HepG2 (cell line): Measurements from ENCODE around the gene POMT1. TPM values are rescaled to one million over a fixed set of nuclear protein-coding genes. Genes with fewer than 3 reads are reported as not detected.
A peak's percentile ranks its signal among the peaks of the same experiment; 100 is the strongest.

ENCODE experiments used
- EED ChIP-seq: sonication (generic); formaldehyde crosslinking; IDR thresholded peaks from 2 replicates; pipeline ENCODE4 v1.5.0; 2020; ENCODE audit warnings: mild to moderate bottlenecking, missing genetic modification reagents
- HOXA9 ChIP-seq: sonication (generic); formaldehyde crosslinking; IDR thresholded peaks from 2 replicates; pipeline ENCODE4 v1.8.1; 2022; ENCODE audit warnings: missing genetic modification reagents, mild to moderate bottlenecking, moderate library complexity, borderline replicate concordance
- IRX3 ChIP-seq: sonication (generic); formaldehyde crosslinking; IDR thresholded peaks from 2 replicates; pipeline ENCODE4 v1.8.1; 2023; ENCODE audit warnings: mild to moderate bottlenecking, low read depth, missing genetic modification reagents, borderline replicate concordance
- NFKB2 ChIP-seq: sonication (generic); formaldehyde crosslinking; IDR thresholded peaks from 2 replicates; pipeline ENCODE4 v1.4.0; 2020; ENCODE audit warnings: missing genetic modification reagents, borderline replicate concordance
- NPAS2 ChIP-seq: sonication (generic); formaldehyde crosslinking; IDR thresholded peaks from 2 replicates; pipeline ENCODE4 v1.8.0; 2022; ENCODE audit warnings: mild to moderate bottlenecking, missing genetic modification reagents, borderline replicate concordance
- POLR2AphosphoS5 ChIP-seq: IDR thresholded peaks from 2 replicates; pipeline ENCODE4 v1.6.1; 2012; ENCODE audit warnings: low read depth, low read length
- SAFB2 ChIP-seq: sonication (generic); formaldehyde crosslinking; IDR thresholded peaks from 2 replicates; pipeline ENCODE4 v1.5.1; 2020; ENCODE audit warnings: missing genetic modification reagents, low read depth, mild to moderate bottlenecking, borderline replicate concordance
- SOX13 ChIP-seq, 3 experiments: fragments of 450-650 bp in 1 of 3; sonication (generic) in 1 of 3; formaldehyde crosslinking in 1 of 3; IDR thresholded peaks in 2 of 3; conservative IDR thresholded peaks in 1 of 3; 2 replicates each; pipeline versions ENCODE4 v1.5.0 to v1.6.1; 2016 to 2020; ENCODE audit warnings: antibody characterized with exemption in 1 of 3, mild to moderate bottlenecking in 1 of 3, missing compliant biosample characterization in 1 of 3, missing genetic modification reagents in 1 of 3, moderate library complexity in 1 of 3
- SP140L ChIP-seq: sonication (generic); formaldehyde crosslinking; IDR thresholded peaks from 2 replicates; pipeline ENCODE4 v1.4.0; 2020; ENCODE audit warnings: missing genetic modification reagents, borderline replicate concordance
- SRY ChIP-seq: sonication (generic); formaldehyde crosslinking; IDR thresholded peaks from 2 replicates; pipeline ENCODE4 v1.8.0; 2022; ENCODE audit warnings: mild to moderate bottlenecking, missing genetic modification reagents
- TOPORS ChIP-seq: sonication (generic); formaldehyde crosslinking; IDR thresholded peaks from 2 replicates; pipeline ENCODE4 v1.8.0; 2023; ENCODE audit warnings: mild to moderate bottlenecking, missing genetic modification reagents
- ZFP1 ChIP-seq: IDR thresholded peaks from 2 replicates; pipeline ENCODE4 v1.6.1; 2016
- ZNF296 ChIP-seq: sonication (generic); formaldehyde crosslinking; conservative IDR thresholded peaks from 2 replicates; pipeline ENCODE4 v1.5.0; 2020; ENCODE audit warnings: mild to moderate bottlenecking, missing genetic modification reagents
- ZNF501 ChIP-seq: sonication (generic); formaldehyde crosslinking; IDR thresholded peaks from 2 replicates; pipeline ENCODE4 v1.5.1; 2020; ENCODE audit warnings: mild to moderate bottlenecking, moderate library complexity, missing genetic modification reagents
- ZNF672 ChIP-seq: sonication (generic); formaldehyde crosslinking; IDR thresholded peaks from 2 replicates; pipeline ENCODE4 v1.8.1; 2022; ENCODE audit warnings: missing genetic modification reagents
- ZNF816 ChIP-seq: sonication (generic); formaldehyde crosslinking; IDR thresholded peaks from 2 replicates; pipeline ENCODE4 v1.8.0; 2022; ENCODE audit warnings: missing genetic modification reagents, mild to moderate bottlenecking, borderline replicate concordance
- polyA plus RNA-seq, 8 experiments: library from polyadenylated mRNA; depleted of rRNA in 3 of 8; stranded (reverse) in 7 of 8; unstranded in 1 of 8; fragments of >200 nt; fragmentation: Illumina TruSeq in 4 of 8; extraction: Trizol in 4 of 8; gene quantifications; 2 replicates each; pipeline versions ENCODE4 v1.2.1 to v1.2.3, GENCODE V29; 2011 to 2016; ENCODE audit warnings: low read depth in 4 of 8, missing spikeins in 1 of 8, mixed read lengths in 1 of 8; ENCODE audit not compliant: insufficient read depth in 1 of 8
- total RNA-seq, 5 experiments: library from RNA; depleted of rRNA; stranded (reverse); fragments of >200 nt; fragmentation: Illumina TruSeq; extraction: Trizol; gene quantifications; 2 replicates each; pipeline ENCODE4 v1.2.3, GENCODE V29; 2016; ENCODE audit warnings: low read depth in 1 of 5
- TF ChIP-seq, protein P1 (sequence below): sonication (generic); formaldehyde crosslinking; IDR thresholded peaks from 2 replicates; pipeline ENCODE4 v1.4.0; 2020; ENCODE audit warnings: missing genetic modification reagents, borderline replicate concordance
- TF ChIP-seq, protein P2 (sequence below): sonication (generic); formaldehyde crosslinking; IDR thresholded peaks from 2 replicates; pipeline ENCODE4 v1.4.0; 2020; ENCODE audit warnings: missing genetic modification reagents, low read depth, mild to moderate bottlenecking, borderline replicate concordance
- TF ChIP-seq, protein P3 (sequence below): sonication (generic); formaldehyde crosslinking; conservative IDR thresholded peaks from 2 replicates; pipeline ENCODE4 v1.4.0; 2020; ENCODE audit warnings: mild to moderate bottlenecking, missing genetic modification reagents, moderate library complexity

Gene POMT1
- total and polyA plus RNA-seq, 2 of the 13 experiments (the other 11 are each of a cell fraction or from before 2014, with no cell fraction given) = 21.6 to 22.7 TPM

DNA sequence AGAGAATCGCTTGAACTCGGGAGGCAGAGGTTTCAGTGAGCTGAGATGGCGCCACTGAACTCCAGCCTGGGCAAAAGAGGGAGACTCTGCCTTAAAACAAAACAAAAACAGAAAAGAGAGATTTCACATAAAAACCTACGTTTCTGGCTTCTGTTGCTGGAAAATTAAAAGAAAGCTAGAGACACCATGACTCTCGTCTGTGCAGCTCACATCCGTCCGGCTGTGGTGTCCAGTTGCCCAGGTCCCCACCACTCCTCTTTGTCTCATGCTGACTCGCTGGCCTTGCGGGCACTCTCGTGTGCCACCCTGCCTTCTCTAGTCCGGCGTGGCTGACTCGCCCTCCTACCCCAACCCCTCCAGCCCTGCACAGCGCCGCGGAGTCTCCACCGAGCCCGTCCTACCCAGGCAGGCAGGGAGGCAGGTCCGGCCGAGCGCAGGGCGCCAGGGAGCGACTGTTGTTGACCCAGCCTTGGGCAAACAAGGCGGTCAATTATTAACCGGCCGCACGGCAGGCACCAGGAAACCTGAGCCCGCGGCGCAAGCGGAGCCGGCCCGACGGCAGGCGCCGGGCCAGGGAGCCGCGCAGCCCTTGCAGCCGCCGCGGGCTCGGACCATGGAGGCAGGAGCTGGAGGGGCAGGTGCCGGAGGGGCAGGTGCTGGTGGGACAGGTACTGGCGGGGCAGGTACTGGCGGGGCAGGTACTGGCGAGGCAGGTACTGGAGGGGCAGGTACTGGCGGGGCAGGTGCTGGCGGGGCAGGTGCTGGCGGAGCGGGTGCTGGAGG lies 42.5 kb downstream of the POMT1 start, which contains the start of gene PRRT1B (continued):
- TF ChIP-seq, protein P1, sequence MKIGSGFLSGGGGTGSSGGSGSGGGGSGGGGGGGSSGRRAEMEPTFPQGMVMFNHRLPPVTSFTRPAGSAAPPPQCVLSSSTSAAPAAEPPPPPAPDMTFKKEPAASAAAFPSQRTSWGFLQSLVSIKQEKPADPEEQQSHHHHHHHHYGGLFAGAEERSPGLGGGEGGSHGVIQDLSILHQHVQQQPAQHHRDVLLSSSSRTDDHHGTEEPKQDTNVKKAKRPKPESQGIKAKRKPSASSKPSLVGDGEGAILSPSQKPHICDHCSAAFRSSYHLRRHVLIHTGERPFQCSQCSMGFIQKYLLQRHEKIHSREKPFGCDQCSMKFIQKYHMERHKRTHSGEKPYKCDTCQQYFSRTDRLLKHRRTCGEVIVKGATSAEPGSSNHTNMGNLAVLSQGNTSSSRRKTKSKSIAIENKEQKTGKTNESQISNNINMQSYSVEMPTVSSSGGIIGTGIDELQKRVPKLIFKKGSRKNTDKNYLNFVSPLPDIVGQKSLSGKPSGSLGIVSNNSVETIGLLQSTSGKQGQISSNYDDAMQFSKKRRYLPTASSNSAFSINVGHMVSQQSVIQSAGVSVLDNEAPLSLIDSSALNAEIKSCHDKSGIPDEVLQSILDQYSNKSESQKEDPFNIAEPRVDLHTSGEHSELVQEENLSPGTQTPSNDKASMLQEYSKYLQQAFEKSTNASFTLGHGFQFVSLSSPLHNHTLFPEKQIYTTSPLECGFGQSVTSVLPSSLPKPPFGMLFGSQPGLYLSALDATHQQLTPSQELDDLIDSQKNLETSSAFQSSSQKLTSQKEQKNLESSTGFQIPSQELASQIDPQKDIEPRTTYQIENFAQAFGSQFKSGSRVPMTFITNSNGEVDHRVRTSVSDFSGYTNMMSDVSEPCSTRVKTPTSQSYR (CRISPR knock-in tag) = peak; percentile 33; the same call in 1 of the 2 replicates
- TF ChIP-seq, protein P2, sequence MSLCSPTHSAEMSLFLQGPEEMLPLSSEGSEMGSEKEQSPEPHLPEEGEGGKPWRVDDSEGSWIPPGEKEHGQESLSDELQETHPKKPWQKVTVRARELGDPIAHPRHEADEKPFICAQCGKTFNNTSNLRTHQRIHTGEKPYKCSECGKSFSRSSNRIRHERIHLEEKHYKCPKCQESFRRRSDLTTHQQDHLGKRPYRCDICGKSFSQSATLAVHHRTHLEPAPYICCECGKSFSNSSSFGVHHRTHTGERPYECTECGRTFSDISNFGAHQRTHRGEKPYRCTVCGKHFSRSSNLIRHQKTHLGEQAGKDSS (CRISPR knock-in tag) = peak; percentile 83
- TF ChIP-seq ZNF501 (peak; percentile 73), SOX13 (IDR thresholded peaks at IDR 0.05) (no peak), SOX13 (CRISPR knock-in tag; conservative IDR thresholded peaks at IDR 0.05 in 1 of 2, IDR thresholded peaks at IDR 0.05 in 1 of 2) (peak in 1 of 2 experiments; percentile 83; a peak in 2 of 4 replicates), SRY (CRISPR knock-in tag) (no peak), NPAS2 (CRISPR knock-in tag) (no peak), SAFB2 (CRISPR knock-in tag) (no peak), ZNF816 (CRISPR knock-in tag) (0 out of 2 replicates have a peak, but pooled peaks have one; percentile 33), HOXA9 (CRISPR knock-in tag) (no peak; the same call in 1 of the 2 replicates), EED (CRISPR knock-in tag) (no peak), TOPORS (no peak), POLR2AphosphoS5 (no peak), NFKB2 (CRISPR knock-in tag) (no peak; the same call in 1 of the 2 replicates), ZNF296 (CRISPR knock-in tag) (no peak), SP140L (no peak), IRX3 (CRISPR knock-in tag) (peak; percentile 79; the same call in 1 of the 2 replicates), ZFP1 (CRISPR knock-in tag) (no peak), ZNF672 (0 out of 2 replicates have a peak, but pooled peaks have one; percentile 77)
- TF ChIP-seq, protein P3, sequence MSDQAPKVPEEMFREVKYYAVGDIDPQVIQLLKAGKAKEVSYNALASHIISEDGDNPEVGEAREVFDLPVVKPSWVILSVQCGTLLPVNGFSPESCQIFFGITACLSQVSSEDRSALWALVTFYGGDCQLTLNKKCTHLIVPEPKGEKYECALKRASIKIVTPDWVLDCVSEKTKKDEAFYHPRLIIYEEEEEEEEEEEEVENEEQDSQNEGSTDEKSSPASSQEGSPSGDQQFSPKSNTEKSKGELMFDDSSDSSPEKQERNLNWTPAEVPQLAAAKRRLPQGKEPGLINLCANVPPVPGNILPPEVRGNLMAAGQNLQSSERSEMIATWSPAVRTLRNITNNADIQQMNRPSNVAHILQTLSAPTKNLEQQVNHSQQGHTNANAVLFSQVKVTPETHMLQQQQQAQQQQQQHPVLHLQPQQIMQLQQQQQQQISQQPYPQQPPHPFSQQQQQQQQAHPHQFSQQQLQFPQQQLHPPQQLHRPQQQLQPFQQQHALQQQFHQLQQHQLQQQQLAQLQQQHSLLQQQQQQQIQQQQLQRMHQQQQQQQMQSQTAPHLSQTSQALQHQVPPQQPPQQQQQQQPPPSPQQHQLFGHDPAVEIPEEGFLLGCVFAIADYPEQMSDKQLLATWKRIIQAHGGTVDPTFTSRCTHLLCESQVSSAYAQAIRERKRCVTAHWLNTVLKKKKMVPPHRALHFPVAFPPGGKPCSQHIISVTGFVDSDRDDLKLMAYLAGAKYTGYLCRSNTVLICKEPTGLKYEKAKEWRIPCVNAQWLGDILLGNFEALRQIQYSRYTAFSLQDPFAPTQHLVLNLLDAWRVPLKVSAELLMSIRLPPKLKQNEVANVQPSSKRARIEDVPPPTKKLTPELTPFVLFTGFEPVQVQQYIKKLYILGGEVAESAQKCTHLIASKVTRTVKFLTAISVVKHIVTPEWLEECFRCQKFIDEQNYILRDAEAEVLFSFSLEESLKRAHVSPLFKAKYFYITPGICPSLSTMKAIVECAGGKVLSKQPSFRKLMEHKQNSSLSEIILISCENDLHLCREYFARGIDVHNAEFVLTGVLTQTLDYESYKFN (CRISPR knock-in tag) = peak; percentile 80
